Ishikawa (cell line): ENCODE results near the gene SUMO4.

Experiments used
- CREB1 ChIP-seq: IDR thresholded peaks from 2 replicates; pipeline ENCODE4 v1.6.1; 2012; ENCODE audit warnings: low read depth
- NFIC ChIP-seq: IDR thresholded peaks from 2 replicates; pipeline ENCODE4 v1.6.1; 2012

DNA sequence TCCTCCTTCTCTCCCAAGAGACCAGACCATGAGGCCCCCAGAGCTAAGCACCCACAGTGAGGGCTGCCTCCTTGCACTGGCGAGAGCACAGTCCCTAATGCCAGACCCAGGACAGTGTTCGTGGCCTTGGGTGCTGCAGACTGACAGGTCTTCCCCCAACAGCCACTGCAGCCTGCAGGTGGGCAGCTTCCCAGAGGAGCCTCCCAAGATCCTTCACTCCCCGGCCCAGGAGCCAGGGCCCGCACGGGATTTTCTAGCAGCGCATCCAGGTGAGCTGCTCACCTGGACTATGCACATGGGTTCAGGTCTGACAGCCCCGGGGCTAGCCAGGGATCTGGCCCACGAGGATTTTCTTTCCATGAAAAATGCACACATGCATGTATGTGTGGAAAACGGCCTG lies 41.7 kb downstream of the SUMO4 start:
- TF ChIP-seq CREB1 (no peak), NFIC (no peak)
